GM18508 (cell line): ENCODE results near the gene STARD3.
A peak's percentile ranks its signal among the peaks of the same experiment; 100 is the strongest.
"Not testable (repeated sequence)": the region's sequence is repeated elsewhere in the genome, so short reads cannot be mapped to it uniquely, and the experiment has no call there.

Experiments
- ATAC-seq: cut with Tn5 transposase; IDR thresholded peaks from one replicate; pipeline ENCODE4 v1.9.1; 2021; ENCODE audit warnings: moderate number of reproducible peaks; ENCODE audit not compliant: insufficient read depth, unreplicated experiment

STARD3 gene

DNA sequence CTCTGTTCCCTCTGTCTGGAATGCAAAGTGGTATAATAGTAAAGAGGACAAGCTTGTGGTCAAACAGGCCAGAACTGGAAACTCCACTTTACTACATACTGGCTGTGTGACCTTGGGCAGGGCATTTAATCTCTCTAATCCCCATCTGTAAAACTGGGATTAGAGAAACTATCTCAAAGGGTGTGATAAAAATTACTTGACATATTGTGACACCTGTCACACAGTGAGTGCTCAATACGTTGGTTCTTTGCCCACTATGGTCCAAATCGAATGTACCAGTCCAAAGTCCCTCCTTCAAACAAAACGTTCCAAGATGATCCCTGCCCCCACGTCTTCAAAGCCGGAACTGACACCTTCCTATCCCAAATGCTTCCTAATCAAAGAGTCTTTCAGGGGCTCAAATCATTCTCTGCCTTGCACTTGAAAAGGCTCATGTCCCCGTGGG is 50.2 kb downstream of the STARD3 start:
- no peak for ATAC-seq

DNA sequence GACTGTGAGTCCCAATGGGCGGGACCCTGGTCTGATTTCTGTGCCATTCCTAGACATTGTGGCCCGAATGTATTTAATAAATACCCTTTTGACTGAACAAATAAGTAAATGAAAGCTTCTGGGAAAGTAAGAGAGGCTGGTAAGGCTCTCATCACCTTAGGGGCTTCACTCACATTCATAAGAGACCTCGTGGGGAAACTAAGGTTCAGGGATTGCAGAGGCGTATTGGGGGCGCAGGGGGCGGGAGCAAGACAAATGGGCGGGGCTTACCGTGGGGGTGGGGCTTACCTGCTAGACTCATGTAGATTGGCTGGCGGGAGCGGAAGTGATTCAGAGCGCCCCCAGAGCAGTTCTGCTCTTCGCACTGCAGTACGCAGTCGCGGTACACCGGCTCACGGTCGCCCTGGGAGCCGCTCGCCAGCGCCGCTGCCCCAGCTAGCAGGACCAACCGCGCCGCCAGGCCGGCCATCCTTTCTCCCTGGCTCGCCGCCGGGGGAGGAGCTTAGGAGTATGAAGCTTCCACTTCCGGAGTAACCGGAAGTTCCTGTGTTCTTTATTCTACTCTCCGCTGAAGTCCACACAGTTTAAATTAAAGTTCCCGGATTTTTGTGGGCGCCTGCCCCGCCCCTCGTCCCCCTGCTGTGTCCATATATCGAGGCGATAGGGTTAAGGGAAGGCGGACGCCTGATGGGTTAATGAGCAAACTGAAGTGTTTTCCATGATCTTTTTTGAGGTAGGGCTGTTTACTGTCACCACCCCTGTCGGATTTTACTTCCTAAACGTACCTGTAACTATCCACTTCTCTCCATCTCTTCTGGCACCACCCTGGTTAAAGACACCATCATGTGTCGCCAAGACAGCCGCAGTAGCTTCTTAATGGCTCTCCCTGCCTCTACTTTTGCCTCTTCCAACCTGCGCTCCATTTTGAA is 50.9 kb downstream of the STARD3 start, which contains the start of gene PGAP3:
Gene PGAP3 (minus strand): TSS at position 512 of the 929 bp plus-strand sequence. CDS start 43 bp downstream, at position 469.
- ATAC-seq, result peak; percentile 71

DNA sequence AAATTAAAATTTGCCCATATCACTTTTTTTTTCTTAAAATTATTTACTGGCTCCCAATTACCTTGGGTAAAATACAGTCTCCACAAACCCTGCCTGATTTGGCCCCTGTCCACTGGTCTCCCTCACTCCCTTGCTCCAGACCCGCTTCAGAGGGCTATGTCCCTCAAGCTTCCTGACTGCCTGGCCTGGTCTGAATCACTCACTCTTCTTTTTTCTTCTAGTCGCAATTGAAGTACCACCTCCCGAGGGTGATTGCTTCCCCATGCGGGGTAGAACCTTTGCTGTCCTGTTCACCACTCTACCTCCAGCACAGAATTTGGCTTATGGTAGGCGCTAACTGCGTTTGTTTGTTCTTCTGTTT is 51.5 kb downstream of the STARD3 start:
- ATAC-seq, result no peak

DNA sequence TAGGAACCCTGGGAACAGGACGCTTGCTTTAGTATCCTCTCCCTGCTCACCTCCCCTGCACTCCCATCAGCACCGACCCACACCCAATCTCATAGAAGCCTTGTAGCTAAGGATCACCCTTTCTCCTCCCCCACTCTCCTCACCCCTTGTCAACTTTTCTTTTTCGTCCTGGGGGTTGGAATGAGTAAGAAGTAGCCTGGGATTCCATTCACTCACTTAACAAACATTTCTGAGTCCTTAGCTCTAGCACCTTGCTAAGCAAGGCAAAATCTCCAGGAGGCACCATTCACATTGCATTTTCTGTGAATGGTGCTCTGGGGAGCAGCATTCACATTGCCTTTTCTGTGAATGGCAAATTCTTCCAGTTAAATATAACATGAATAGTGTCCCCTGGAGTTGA is 52.0 kb downstream of the STARD3 start:
- ATAC-seq, result no peak

DNA sequence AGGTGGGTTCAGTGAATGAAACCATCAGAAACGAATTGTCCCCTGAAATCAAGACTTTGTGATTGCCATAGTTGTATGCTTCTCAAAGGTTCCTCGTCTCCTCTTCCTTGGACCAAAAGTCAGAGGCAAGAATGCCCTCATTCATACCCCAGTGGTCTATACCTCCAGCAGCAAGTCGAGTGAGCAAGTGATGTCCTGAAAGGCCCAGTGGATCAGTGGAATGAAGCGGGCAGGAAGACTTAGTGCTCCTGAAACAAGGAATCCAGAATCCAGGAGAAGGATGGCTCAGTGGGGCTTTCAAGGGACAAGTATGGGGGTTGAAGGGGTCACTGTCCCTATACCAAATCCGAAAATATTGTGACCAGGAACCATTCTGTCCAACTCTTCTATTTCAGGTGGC is 57.6 kb downstream of the STARD3 start:
- ATAC-seq, result no peak

DNA sequence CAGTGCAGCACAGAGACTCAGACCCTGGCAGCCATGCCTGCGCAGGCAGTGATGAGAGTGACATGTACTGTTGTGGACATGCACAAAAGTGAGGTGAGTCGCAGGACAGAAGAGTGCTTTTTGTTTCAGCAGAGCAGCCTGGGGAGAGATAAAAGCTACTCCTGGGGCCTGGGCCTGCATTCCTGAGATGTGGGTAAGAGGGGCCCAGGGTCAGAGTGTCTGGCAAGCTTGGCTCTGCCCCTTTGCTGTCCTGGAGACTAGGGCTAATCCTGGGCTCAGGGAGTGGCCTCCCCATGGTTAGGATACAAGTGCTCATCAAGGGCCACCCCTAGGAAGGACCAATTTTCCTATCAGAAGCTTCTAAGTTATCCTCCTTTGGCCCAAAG is 58.1 kb downstream of the STARD3 start:
- ATAC-seq, result no peak

DNA sequence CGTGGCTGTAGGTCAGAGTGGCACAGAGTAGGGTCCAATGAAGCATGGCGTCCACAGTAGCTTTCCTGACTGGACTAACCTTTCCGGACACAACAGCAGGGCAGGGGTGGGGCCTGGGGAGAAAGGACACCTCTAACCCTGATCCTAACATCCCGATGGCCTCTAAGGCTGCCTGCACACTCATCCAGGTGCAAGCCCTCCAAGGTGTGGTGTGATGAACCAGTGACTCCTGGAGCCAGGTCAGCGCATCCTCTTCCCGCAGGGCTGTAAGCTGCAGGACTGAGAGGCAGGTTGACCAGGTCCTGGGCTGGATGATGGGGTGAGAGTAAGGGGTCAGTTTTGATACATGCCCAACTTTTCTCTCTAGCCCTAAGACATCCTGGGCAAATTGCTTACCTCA is 59.8 kb downstream of the STARD3 start:
- no peak for ATAC-seq

DNA sequence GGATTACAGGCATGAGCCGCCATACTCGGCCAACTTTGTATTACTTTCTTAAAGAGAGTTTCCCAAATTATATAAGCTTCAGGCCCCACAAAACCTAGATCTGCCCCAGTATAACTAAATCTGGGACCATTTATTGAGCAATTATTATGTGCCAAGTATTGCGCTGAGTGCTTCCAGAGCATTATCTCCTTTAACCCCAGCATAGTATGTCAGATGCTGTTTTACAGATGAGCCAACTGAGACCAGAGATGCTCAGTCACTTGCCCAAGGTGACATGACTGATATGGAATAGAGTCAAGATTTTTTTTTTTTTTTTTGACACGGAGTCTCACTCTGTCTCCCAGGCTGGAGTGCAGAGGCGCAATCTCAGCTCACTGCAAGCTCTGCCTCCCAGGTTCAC is 61.0 kb downstream of the STARD3 start:
- no peak for ATAC-seq

DNA sequence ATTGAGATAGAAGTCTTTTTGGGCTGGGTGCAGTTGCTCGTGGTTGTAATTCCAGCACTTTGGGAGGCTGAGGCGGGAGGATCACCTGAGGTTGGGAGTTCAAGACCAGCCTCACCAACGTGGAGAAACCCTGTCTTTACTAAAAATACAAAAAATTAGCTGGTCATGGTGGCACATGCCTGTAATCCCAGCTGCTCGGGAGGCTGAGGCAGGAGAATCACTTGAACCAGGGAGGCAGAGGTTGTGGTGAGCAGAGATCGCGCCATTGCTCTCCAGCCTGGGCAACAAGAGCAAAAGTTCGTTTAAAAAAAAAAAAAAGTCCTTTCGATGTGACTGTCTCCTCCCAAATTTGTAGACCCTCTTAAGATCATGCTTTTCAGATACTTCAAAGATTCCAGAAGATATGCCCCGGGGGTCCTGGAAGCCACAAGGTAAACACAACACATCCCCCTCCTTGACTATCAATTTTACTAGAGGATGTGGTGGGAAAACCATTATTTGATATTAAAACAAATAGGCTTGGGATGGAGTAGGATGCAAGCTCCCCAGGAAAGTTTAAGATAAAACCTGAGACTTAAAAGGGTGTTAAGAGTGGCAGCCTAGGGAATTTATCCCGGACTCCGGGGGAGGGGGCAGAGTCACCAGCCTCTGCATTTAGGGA is 62.3 kb downstream of the STARD3 start:
- not testable (repeated sequence) for ATAC-seq

DNA sequence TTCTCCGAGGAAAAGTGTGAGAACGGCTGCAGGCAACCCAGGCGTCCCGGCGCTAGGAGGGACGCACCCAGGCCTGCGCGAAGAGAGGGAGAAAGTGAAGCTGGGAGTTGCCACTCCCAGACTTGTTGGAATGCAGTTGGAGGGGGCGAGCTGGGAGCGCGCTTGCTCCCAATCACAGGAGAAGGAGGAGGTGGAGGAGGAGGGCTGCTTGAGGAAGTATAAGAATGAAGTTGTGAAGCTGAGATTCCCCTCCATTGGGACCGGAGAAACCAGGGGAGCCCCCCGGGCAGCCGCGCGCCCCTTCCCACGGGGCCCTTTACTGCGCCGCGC is 62.8 kb downstream of the STARD3 start, which contains the start of gene ERBB2:
Gene ERBB2 (plus strand): TSS at position 247 of the 330 bp plus-strand sequence. CDS start 175 bp downstream, outside the sequence.
- no peak for ATAC-seq

DNA sequence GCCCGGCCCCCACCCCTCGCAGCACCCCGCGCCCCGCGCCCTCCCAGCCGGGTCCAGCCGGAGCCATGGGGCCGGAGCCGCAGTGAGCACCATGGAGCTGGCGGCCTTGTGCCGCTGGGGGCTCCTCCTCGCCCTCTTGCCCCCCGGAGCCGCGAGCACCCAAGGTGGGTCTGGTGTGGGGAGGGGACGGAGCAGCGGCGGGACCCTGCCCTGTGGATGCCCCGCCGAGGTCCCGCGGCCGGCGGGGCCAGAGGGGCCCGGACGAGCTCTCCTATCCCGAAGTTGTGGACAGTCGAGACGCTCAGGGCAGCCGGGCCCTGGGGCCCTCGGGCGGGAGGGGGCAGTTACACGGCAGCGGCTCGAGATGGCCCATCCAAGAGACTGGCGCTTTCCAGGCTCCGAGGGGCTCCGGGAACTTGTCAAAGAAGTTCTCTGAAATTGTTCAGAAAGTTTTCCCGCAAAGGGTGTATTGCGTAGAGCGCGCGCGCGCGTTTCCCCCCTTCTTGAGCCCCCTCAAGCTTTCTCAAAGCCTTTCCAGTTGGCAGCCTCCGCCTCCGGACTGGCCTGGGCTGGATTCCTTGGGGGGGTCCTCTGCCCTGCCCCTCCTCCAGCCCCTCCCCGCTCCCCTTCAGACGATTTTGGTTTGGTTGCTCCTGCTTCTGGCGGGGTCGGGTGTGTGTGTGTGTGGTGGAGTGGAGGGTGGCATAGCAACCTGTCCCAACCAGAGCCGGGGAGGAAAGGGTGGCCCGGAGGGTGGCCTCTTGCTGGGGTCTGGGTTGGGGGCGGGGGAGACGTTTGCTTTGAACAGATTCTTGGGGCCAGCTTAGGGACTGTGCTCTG is 63.4 kb downstream of the STARD3 start:
- ATAC-seq, result no peak

DNA sequence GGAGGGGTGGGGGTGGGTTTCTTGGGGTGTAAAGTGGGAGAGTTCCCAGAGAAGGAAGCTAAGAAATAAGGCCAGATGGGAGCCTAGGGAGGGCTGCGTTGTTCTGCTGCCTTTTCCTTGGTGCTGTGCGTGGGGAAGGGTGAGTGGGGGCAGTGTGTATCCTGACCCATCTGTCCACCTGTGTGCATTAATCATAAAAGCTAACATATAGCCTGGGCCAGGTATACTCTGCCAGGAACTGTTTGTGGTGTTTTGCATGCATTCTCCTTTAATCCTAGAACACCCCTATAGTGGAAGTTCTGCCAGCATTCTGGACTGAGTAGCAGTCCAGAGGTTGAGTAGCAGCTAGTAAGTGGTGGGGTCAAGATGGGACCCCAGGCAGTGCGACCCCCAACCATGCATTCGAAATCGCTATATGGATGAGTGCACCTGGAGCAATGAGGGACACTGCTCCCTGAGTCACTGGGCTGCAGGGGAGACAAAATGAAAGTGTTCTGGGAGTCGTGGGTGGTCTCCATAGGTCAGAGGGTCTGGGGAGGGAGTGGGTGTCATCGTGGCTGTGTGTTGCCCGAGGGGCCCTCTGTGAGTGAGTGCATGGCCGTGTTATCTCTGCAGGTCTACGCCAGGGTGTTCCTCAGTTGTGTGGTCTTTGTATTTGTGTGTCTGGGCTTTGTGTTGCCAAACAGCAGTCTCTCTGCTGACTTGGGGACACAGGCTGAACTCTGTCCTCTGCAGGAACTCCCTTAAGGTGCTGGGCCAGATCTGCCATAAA is 64.3 kb downstream of the STARD3 start:
- no peak for ATAC-seq

DNA sequence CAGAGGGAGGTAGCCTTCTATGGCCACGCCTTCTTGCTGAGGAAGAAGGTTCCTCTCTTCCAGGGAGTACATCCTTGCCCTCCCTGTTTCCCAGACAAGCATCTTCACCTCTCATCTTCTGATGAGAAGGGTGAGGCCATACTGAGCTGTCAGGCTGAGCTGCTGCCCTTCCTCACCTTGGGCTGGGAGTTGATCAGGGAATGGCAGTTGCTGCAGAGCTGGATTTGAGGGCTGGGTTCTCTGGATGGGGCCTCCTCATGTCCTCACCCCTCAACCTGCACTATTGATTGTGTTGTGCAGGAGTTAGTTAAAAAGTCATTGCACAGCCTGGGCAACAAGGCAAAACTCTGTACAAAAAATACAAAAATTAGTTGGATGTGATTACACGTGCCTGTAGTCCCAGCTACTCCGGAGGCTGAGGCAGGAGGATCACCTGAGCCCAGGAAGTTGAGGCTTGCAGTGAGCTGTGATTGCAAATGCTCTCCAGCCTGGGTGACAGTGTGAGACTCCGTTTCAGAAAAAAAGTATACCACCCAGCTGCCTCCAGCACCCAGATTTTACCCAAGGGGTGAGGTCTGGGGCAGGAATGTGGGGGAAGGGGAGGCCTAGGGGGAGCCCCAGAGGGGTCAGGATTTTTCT is 65.0 kb downstream of the STARD3 start:
- no peak for ATAC-seq

DNA sequence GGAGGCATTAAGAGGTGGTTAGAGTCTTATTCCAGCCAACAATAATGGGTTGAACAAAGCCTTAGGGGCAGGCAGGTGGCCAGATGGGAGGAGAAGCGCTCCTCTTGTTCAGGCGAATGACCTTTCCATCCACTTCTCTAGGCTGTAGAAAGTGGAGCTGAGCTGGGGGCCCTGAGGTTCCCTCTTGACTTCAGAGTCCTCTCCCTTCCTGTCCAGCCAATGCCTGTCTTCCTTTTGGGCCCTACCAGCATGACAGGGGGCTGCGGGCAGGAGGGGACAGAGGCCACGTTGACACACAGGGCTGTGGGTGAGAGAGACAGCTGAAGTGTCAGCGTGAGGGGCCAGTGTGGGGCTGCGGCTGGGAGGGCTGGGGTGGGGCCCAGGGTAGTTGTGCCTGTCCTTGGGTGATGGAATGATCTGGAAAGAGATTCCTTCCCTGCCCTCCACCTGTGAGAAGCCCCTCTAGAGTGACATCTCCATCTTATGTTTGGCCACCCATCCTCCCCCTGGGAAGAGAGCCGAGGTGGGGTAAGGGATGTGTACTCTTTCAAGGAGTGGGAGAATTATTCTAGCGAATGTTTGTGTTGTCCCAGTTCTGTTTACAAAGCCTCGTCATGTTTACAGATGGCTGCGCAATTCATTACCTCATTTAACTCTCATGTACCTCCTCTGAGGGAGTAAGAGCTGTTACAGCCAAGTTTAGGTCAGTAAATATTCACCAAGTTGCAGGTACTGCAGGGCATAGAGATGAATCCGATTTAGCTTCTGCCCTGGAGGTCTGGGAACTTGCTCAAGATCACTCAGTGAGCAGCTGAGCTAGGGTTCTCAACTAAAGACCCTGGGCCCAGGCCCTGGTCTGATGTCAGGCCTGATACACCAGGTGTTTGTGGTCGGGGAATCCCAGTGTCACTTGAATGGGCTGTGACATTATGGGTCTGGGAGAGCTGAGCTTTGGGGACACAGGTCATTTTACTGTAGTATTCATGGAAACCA is 66.3 kb downstream of the STARD3 start:
- ATAC-seq, result no peak

DNA sequence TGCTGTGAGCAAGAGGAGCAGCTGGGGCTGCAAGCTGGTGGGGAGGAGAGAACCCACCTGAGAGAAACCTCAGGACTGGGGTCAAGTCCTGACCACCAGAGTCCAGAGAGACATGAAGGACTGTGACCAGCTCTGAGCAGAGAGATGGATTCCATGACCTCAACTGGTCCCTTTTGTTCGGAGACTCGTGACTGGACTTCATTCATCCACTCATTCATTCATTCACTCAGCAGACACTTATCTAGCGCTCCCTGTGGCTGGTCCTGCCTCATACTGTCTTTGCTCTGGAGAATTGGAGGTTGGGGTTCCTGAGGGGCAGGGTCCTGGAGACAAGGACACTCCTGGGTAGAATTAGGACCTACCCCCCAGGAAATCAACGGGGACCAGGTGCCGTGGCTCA is 67.0 kb downstream of the STARD3 start:
- ATAC-seq, result no peak

DNA sequence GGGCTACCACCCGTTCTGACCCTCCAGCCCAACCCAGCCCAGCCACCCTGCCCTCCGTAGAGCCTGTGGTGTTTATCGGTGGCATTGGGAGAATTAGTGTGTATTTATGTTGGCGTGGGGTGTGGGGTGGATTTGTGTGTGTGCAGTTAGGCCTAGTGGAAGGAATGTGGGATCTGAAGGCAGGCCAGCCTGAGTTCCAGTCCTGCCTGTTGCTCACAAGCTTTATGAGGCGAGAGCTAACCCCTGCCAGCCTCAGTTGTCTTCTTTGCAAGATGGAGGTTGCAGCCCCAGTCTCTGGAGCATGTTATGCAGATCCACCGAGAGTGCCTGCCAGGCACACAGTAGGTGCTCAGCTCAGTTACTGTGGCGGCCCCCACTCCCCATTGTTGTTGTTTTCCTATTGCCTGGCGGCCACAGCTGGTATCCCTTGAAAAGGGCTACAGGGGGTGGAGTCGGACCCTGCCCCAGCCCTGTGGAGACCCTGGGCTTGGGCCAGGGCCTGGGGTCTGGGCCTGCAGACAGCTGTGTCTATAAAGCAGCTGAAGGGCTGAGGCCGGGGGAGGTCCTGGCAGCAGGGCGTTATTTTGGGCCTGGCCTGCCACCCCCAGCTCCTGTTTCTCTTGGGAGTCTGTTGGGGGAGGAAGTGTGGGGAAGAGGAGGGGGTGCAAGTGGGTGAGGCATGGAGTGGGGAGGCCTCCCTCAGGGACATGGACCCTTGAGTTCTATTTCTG is 68.0 kb downstream of the STARD3 start:
- no peak for ATAC-seq

DNA sequence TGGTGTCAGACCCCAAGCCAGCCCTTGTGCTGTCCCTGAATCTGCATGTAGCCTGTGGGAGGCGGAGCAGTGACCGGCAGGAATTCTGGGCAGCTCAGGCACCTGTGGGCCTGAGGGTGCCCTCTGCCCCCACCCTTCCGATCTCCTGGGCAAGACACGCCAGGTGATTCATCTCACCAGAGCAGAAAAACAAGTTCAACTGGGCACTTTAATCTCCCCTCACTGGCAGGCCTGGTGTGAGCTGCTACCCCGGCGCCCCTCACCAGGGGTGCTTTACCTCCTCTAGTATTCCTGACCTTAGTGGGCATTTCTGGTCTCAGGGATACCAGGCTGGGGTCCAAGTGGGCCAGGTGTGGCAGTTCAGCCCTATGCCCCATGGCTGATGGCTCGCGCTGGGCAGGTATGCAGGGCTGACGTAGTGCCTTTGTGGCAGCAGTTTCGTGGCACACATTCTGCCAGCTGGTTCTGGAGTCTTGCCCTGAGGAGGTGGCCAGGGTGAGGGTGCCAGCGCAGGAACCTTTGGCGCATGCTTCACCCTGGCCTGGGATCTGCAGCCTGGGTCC is 68.9 kb downstream of the STARD3 start:
- no peak for ATAC-seq
